ENCODE measurements around the gene SLC4A1AP. TPM values are rescaled to one million over a fixed set of nuclear protein-coding genes. Genes with fewer than 3 reads are reported as not detected.
"Not testable (repeated sequence)": the region's sequence is repeated elsewhere in the genome, so short reads cannot be mapped to it uniquely, and the experiment has no call there.

SLC4A1AP gene
- total RNA-seq, 6 experiments from 2014 or later = 6.5 to 12.7 (median 8.5) TPM

DNA sequence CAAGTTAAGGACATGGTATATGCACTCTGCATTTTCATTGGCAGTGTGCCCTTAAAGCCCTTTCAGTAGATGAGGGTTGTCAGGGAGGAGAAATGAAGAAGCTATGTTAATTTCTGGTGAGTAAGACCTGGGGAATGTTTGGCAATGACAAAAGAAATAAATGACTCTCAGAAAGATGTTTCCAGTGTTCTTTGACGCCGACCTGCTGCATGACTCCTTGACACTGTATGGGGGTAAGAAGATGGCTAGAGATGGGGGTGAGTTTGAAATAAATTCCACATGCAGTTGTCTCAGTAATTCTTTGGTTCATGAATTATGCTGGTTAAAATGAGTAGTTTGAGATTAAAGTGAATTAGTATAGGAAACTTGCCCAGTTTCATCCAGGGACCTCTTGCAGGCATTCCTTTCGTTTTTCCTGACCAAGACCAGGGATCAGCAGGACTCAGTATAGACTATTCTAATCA is 40.7 kb upstream of the SLC4A1AP start:
- no peaks in the 10 kb centered on the region for H3K9me3 ChIP-seq
- ATAC-seq = no peak
- H3K27ac ChIP-seq = no peak overlapping the region
- H3K4me3 ChIP-seq = no peak overlapping the region
- H3K4me1 ChIP-seq = peaks cover 0 to 4% (median 0%) of the 10 kb centered on the region in 4 donors
- H3K36me3 ChIP-seq = peaks cover 0 to 54% (median 16%) of the 10 kb centered on the region in 4 donors
- intact Hi-C loops (cut with DNase I) = no loop called here
- no peak for DNase-seq
- H3K27me3 ChIP-seq = no peaks in the 10 kb centered on the region
- 88% methylated on average over 3 of the region's 3 CpGs for WGBS (ENCODE audit: insufficient coverage, low coverage, low lambda C conversion rate, missing lambda C conversion rate)
- no peak for TF ChIP-seq POLR2A (IDR thresholded peaks at IDR 0.05)
- TF ChIP-seq, protein P1, sequence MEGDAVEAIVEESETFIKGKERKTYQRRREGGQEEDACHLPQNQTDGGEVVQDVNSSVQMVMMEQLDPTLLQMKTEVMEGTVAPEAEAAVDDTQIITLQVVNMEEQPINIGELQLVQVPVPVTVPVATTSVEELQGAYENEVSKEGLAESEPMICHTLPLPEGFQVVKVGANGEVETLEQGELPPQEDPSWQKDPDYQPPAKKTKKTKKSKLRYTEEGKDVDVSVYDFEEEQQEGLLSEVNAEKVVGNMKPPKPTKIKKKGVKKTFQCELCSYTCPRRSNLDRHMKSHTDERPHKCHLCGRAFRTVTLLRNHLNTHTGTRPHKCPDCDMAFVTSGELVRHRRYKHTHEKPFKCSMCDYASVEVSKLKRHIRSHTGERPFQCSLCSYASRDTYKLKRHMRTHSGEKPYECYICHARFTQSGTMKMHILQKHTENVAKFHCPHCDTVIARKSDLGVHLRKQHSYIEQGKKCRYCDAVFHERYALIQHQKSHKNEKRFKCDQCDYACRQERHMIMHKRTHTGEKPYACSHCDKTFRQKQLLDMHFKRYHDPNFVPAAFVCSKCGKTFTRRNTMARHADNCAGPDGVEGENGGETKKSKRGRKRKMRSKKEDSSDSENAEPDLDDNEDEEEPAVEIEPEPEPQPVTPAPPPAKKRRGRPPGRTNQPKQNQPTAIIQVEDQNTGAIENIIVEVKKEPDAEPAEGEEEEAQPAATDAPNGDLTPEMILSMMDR (IDR thresholded peaks at IDR 0.05) = no peak

DNA sequence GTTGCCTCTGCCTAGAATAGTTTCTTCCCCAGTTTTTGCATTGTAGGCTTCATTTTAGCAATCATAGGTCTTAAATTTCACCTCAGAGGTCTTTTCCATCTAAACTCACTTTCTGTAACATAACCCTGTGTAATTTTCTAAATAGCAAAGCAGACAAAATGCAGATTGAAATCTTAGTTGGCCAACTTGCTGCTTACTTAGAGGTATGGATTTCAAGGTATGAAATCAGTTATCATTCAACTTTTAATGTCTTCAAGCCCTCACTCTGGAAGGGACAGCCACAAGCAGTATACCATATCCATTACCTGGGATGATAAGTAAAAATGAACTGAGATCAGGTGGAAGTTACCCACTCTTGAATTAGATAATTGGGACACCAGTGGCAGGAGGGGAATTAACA is 38.7 kb upstream of the SLC4A1AP start:
- intact Hi-C loops (cut with DNase I) = no loop called here
- no peaks in the 10 kb centered on the region for H3K9me3 ChIP-seq
- peaks cover 0 to 38% (median 12%) of the 10 kb centered on the region in 4 donors for H3K36me3 ChIP-seq
- H3K27ac ChIP-seq = no peak overlapping the region
- no peak overlapping the region for H3K4me3 ChIP-seq
- DNase-seq (no peak), ATAC-seq (no peak)
- TF ChIP-seq, protein P1 (IDR thresholded peaks at IDR 0.05) = no peak
- no peak for TF ChIP-seq POLR2A (IDR thresholded peaks at IDR 0.05)
- peaks cover 0 to 13% (median 2%) of the 10 kb centered on the region in 4 donors for H3K4me1 ChIP-seq
- no peaks in the 10 kb centered on the region for H3K27me3 ChIP-seq

DNA sequence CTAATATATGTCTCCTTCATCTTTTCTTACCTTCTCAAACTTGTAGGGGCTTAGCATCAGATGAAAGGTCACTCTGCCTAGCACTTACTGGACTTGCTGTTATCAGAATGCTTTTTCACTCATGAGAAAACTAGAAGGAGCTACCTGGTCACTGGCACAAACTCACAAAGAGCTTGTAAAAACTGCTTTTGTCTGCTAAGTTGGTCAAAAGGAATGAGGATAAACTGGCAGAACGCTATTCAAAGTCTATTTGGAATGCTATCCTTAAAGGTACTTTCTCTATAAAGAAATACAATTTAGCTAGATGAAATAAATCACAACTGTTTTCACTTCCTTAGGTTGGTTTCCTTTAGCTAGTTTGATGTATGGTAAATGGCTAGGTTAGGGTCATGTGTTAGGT is 37.4 kb upstream of the SLC4A1AP start:
- H3K4me3 ChIP-seq; H3K27ac ChIP-seq; DNase-seq; H3K27me3 ChIP-seq; ATAC-seq; H3K9me3 ChIP-seq; intact Hi-C loops (cut with DNase I): not testable (repeated sequence)
- WGBS (ENCODE audit: insufficient coverage, low coverage, low lambda C conversion rate, missing lambda C conversion rate) = 85% methylated on average over 1 of the region's 1 CpG
- H3K36me3 ChIP-seq = peaks cover 0 to 26% (median 6%) of the 10 kb centered on the region in 4 donors
- H3K4me1 ChIP-seq = peaks cover 0 to 16% (median 2%) of the 10 kb centered on the region in 4 donors

DNA sequence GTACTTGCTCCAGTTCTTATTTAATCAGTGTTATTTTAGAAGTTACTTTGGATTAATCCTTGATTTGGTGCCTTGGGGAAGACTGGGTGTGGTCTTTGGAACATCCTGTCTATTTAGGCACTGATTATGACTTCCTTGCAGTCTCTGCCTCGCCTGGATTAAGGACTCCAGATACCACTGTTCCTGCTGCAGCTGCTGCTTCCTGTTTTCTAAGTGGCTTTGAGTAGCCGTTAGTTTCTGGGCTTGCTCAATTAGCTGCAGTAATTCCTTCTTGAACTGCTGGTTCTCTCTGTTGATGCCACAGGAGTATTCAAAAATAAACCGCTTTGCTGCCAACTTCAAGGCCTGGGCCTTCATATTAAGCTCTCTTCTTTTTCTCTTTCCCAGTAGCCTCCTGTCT is 36.8 kb upstream of the SLC4A1AP start:
- intact Hi-C loops (cut with DNase I); DNase-seq; H3K4me3 ChIP-seq; H3K27me3 ChIP-seq; H3K9me3 ChIP-seq: not testable (repeated sequence)
- H3K27ac ChIP-seq = peak overlapping the region in 1 of 3 donors; percentile 19
- H3K36me3 ChIP-seq = peaks cover 0 to 24% (median 6%) of the 10 kb centered on the region in 4 donors
- ATAC-seq = peak in 1 of 4 donors; percentile 35
- H3K4me1 ChIP-seq = peaks cover 0 to 16% (median 2%) of the 10 kb centered on the region in 4 donors
- 52% methylated on average over 3 of the region's 3 CpGs for WGBS (ENCODE audit: insufficient coverage, low coverage, low lambda C conversion rate, missing lambda C conversion rate)

DNA sequence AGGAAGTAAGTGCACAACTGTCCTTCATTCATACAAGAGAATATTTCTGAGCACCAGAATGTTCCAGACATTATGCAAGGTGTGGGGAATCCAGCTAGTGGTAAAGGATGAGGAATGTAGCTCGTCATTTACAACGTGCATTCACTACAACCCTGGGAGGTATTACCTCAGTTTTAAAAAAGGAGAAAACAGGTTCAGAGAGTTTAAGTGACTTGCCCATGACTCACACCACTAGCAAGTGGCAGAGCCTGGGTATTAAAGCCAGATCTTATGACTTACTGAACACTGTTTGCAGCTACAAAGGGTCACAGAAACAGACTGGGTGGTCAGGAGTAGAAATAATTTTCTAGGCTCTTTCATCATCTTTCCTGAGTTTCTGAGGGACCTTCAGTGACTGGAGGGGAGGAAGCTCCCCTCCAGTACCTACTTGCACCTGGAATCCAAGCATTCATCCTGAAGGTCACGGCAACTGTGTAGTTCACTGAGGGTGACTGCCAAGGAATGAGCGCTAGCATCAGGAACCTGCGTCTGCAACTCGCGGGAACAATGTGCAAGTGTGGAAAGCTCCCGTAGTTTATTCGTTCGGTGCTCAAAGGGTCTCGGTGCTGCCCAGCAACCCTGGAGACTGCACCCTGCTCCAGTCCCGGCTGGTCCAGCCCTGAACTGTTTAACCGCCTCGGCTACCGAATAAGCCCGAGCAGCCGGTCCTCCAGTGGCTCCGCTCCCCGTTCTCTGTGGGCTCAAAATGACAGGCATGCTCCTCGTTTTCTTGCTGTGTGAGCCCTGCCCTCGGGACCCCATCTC is 35.5 kb upstream of the SLC4A1AP start:
- DNase-seq = no peak
- no peaks in the 10 kb centered on the region for H3K9me3 ChIP-seq
- intact Hi-C loops (cut with DNase I) = no loop called here
- TF ChIP-seq, protein P1 (IDR thresholded peaks at IDR 0.05) = no peak
- no peak for TF ChIP-seq POLR2A (IDR thresholded peaks at IDR 0.05)
- ATAC-seq = peak; percentile 42 to 62 (median 60)
- H3K4me3 ChIP-seq = peak overlapping the region; percentile 72 to 87 (median 77)
- 11% methylated on average over 9 of the region's 21 CpGs for WGBS (ENCODE audit: insufficient coverage, low coverage, low lambda C conversion rate, missing lambda C conversion rate)
- H3K27ac ChIP-seq = peak overlapping the region; percentile 78 to 84 (median 81)
- H3K36me3 ChIP-seq = peaks cover 0 to 19% (median 2%) of the 10 kb centered on the region in 4 donors
- no peaks in the 10 kb centered on the region for H3K27me3 ChIP-seq
- H3K4me1 ChIP-seq = peaks cover 0 to 16% (median 2%) of the 10 kb centered on the region in 4 donors

Measured in right lobe of liver (tissue), 6 donors.